ENCODE data around the gene RFNG.

Gene RFNG

GRCh38 chr17:82053556-82054263 is 2.1 kb upstream of the RFNG start:
- TF ChIP-seq ZNF274 (IDR thresholded peaks at IDR 0.05; ENCODE audit: low read depth, low read length) (no peak), YY1 (IDR thresholded peaks at IDR 0.05; ENCODE audit: insufficient read depth, insufficient read length) (no peak), SUZ12 (IDR thresholded peaks at IDR 0.05; ENCODE audit: extremely low read depth, insufficient read depth, insufficient read length) (no peak)
- Histone ChIP-seq H3K4me3 (ENCODE audit: insufficient read length, low read depth) (no peak overlapping the region), H3K9ac (ENCODE audit: insufficient read length, low read depth) (peak overlapping the region; percentile 96), H3K9me3 (ENCODE audit: insufficient read depth, low read length) (no peaks in the 10 kb centered on the region), H3K4me1 (ENCODE audit: insufficient read depth, insufficient read length) (peaks cover 29% of the 10 kb centered on the region), H3K27me3 (ENCODE audit: insufficient read depth, insufficient read length) (peaks cover 3% of the 10 kb centered on the region), H3K36me3 (ENCODE audit: insufficient read depth, insufficient read length, low read length) (peaks cover 76% of the 10 kb centered on the region)
- DNase-seq (ENCODE audit: low read depth, low spot score), result no peak

GRCh38 chr17:82053130-82053529 is 1.5 kb upstream of the RFNG start:
- H3K4me1 ChIP-seq (ENCODE audit: insufficient read depth, insufficient read length), result peaks cover 26% of the 10 kb centered on the region
- H3K9ac ChIP-seq (ENCODE audit: insufficient read length, low read depth), result peak overlapping the region; percentile 96
- TF ChIP-seq YY1 (IDR thresholded peaks at IDR 0.05; ENCODE audit: insufficient read depth, insufficient read length) (no peak), ZNF274 (IDR thresholded peaks at IDR 0.05; ENCODE audit: low read depth, low read length) (no peak), SUZ12 (IDR thresholded peaks at IDR 0.05; ENCODE audit: extremely low read depth, insufficient read depth, insufficient read length) (no peak)
- no peak for DNase-seq (ENCODE audit: low read depth, low spot score)
- H3K36me3 ChIP-seq (ENCODE audit: insufficient read depth, insufficient read length, low read length), result peaks cover 76% of the 10 kb centered on the region
- H3K27me3 ChIP-seq (ENCODE audit: insufficient read depth, insufficient read length), result peaks cover 3% of the 10 kb centered on the region
- no peaks in the 10 kb centered on the region for H3K9me3 ChIP-seq (ENCODE audit: insufficient read depth, low read length)
- H3K4me3 ChIP-seq (ENCODE audit: insufficient read length, low read depth), result peak overlapping the region; percentile 97

GRCh38 chr17:82052638-82053059 is 1.0 kb upstream of the RFNG start:
- DNase-seq (ENCODE audit: low read depth, low spot score), result no peak
- Histone ChIP-seq H3K36me3 (ENCODE audit: insufficient read depth, insufficient read length, low read length) (peaks cover 76% of the 10 kb centered on the region), H3K9me3 (ENCODE audit: insufficient read depth, low read length) (no peaks in the 10 kb centered on the region), H3K27me3 (ENCODE audit: insufficient read depth, insufficient read length) (peaks cover 3% of the 10 kb centered on the region), H3K4me3 (ENCODE audit: insufficient read length, low read depth) (peak overlapping the region; percentile 97), H3K9ac (ENCODE audit: insufficient read length, low read depth) (peak overlapping the region; percentile 96), H3K4me1 (ENCODE audit: insufficient read depth, insufficient read length) (peaks cover 26% of the 10 kb centered on the region)
- TF ChIP-seq ZNF274 (IDR thresholded peaks at IDR 0.05; ENCODE audit: low read depth, low read length), result no peak
- no peak for TF ChIP-seq YY1 (IDR thresholded peaks at IDR 0.05; ENCODE audit: insufficient read depth, insufficient read length)
- no peak for TF ChIP-seq SUZ12 (IDR thresholded peaks at IDR 0.05; ENCODE audit: extremely low read depth, insufficient read depth, insufficient read length)

GRCh38 chr17:82050761-82051641 is 610 bp downstream of the RFNG start:
- peaks cover 28% of the 10 kb centered on the region for H3K4me1 ChIP-seq (ENCODE audit: insufficient read depth, insufficient read length)
- H3K9ac ChIP-seq (ENCODE audit: insufficient read length, low read depth), result peak overlapping the region; percentile 96
- H3K27me3 ChIP-seq (ENCODE audit: insufficient read depth, insufficient read length), result peaks cover 3% of the 10 kb centered on the region
- peaks cover 73% of the 10 kb centered on the region for H3K36me3 ChIP-seq (ENCODE audit: insufficient read depth, insufficient read length, low read length)
- DNase-seq (ENCODE audit: low read depth, low spot score), result no peak
- no peaks in the 10 kb centered on the region for H3K9me3 ChIP-seq (ENCODE audit: insufficient read depth, low read length)
- no peak for TF ChIP-seq ZNF274 (IDR thresholded peaks at IDR 0.05; ENCODE audit: low read depth, low read length)
- TF ChIP-seq YY1 (IDR thresholded peaks at IDR 0.05; ENCODE audit: insufficient read depth, insufficient read length), result no peak
- no peak for TF ChIP-seq SUZ12 (IDR thresholded peaks at IDR 0.05; ENCODE audit: extremely low read depth, insufficient read depth, insufficient read length)
- H3K4me3 ChIP-seq (ENCODE audit: insufficient read length, low read depth), result peak overlapping the region; percentile 97

GRCh38 chr17:82050152-82050760 is 1.4 kb downstream of the RFNG start:
- no peak for DNase-seq (ENCODE audit: low read depth, low spot score)
- Histone ChIP-seq H3K4me1 (ENCODE audit: insufficient read depth, insufficient read length) (peaks cover 24% of the 10 kb centered on the region), H3K36me3 (ENCODE audit: insufficient read depth, insufficient read length, low read length) (peaks cover 66% of the 10 kb centered on the region), H3K9ac (ENCODE audit: insufficient read length, low read depth) (peak overlapping the region; percentile 96), H3K27me3 (ENCODE audit: insufficient read depth, insufficient read length) (peaks cover 3% of the 10 kb centered on the region), H3K4me3 (ENCODE audit: insufficient read length, low read depth) (peak overlapping the region; percentile 97), H3K9me3 (ENCODE audit: insufficient read depth, low read length) (no peaks in the 10 kb centered on the region)
- TF ChIP-seq ZNF274 (IDR thresholded peaks at IDR 0.05; ENCODE audit: low read depth, low read length) (no peak), SUZ12 (IDR thresholded peaks at IDR 0.05; ENCODE audit: extremely low read depth, insufficient read depth, insufficient read length) (no peak), YY1 (IDR thresholded peaks at IDR 0.05; ENCODE audit: insufficient read depth, insufficient read length) (no peak)

GRCh38 chr17:82049521-82049971 is 2.1 kb downstream of the RFNG start:
- Histone ChIP-seq H3K4me3 (ENCODE audit: insufficient read length, low read depth) (no peak overlapping the region), H3K4me1 (ENCODE audit: insufficient read depth, insufficient read length) (peaks cover 20% of the 10 kb centered on the region), H3K9me3 (ENCODE audit: insufficient read depth, low read length) (no peaks in the 10 kb centered on the region), H3K36me3 (ENCODE audit: insufficient read depth, insufficient read length, low read length) (peaks cover 59% of the 10 kb centered on the region), H3K9ac (ENCODE audit: insufficient read length, low read depth) (no peak overlapping the region), H3K27me3 (ENCODE audit: insufficient read depth, insufficient read length) (peaks cover 3% of the 10 kb centered on the region)
- DNase-seq (ENCODE audit: low read depth, low spot score), result no peak
- TF ChIP-seq YY1 (IDR thresholded peaks at IDR 0.05; ENCODE audit: insufficient read depth, insufficient read length) (no peak), SUZ12 (IDR thresholded peaks at IDR 0.05; ENCODE audit: extremely low read depth, insufficient read depth, insufficient read length) (no peak), ZNF274 (IDR thresholded peaks at IDR 0.05; ENCODE audit: low read depth, low read length) (no peak)
